ENCODE measurements around the gene MAN1C1.

The MAN1C1 gene

DNA sequence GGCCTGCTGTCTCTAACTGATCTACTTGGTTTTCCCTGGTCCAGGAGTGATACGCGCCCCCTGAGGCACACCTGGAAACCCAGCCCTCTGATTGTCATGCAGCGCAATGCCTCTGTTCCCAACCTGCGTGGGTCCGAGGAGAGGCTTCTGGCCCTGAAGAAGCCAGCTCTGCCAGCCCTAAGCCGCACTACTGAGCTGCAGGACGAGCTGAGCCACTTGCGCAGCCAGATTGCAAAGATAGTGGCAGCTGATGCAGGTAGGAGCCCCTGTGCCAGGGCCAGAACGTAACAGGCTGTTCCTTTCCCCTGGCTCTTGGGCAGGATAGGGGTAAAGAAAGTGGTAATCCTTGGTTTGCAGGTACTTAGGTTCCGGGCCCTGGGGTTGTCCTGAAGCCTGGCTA, 210.0 kb downstream of the MAN1C1 start:
- DNase-seq, result no peak

DNA sequence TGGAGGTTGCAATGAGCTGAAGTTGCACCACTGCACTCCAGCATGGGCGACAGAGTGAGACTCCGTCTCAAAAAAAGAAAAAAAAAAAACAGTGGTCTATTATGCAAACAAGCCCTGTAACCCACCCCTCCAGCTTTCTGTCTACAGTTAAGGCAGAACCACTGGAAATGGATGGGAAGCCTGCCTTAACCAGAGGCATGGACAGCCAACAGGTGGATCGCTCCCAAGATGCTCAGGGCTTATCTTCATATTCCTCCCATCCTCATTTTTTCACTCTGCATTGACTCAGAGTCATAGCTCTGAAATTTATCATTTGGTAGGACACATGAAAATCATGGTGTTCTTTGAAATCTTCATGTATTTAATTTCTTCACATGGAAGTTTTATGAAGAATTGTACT, 211.9 kb downstream of the MAN1C1 start:
- no peak for DNase-seq

DNA sequence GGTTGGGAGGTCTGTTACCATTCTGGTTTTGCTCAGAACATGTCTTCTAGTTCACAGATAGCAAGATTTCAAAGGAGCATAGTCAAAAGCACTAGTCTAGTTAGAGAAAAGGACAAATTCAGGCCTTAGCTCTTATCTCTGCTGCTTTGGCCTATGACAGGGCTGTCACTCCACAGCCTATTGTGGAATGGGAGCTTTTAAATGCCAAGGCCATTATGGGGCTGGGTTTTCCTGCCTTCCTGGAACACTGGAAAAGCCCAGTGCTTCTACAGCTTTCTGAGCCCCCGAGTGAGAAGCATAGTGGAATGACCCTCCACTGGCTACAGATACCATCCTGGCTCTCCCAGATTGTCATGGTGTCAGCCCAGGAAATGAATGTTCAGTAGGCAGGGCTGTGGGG, 212.5 kb downstream of the MAN1C1 start:
- no peak for DNase-seq

DNA sequence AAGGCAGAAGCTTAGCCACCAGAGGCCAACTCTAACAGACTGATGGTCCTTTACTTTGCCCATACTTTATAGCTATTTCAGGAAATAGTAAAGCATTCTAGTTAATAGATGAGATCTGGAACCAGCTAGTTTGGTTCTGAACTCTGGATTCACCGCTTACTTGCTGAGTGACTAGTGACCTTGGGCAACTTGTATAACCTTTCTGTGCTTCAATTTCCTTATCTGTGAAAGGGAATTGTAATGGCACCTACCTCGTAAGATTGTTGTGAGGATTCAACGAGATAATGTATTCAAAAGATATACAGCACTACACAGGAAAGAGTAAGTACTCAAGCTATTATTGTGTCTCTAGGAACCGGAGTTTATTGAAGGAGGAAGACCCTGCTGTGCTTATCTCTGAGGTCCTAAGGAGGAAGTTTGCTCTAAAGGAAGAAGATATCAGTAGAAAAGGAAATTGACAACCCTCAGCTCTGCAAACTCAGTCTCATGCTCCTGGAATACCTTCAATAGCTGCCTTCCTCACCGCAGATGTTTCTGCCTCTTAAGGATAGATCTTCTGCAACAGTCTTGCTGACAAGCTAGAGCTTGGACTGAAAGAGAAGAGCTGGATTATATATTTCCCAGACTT, 215.1 kb downstream of the MAN1C1 start:
- DNase-seq, result no peak

DNA sequence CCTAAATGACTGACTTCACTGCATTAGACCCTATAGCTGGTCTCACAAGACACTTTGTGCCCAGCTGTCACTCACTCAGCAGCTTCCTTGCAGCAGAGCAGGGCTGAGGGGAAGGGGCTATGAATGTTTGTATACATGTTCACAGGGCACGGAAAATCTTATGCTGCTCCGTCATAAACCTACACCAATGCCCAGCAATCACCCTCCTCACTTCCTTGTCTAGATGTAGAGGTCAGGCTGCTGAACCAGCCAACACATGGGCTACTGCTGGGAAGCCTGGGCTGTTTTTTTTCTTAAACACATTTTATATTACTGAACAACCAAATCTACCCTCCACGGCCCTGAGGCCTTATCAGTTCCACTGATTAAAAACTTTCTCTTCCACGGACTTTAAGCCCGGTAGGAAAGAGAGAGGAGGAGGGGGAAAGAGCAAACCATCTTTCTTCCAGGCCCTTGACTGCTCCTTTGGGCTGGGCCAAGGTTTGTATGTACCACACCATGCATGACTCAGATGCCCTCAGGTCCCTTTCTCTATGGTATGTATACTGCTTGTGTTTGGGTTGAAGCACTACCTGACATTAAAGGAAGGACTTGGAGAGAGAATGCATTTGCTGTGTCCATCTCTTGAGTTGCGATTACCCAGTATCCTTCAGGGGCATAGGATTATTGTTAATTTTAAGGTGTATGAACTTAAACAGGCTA, 215.9 kb downstream of the MAN1C1 start:
- DNase-seq, result no peak

DNA sequence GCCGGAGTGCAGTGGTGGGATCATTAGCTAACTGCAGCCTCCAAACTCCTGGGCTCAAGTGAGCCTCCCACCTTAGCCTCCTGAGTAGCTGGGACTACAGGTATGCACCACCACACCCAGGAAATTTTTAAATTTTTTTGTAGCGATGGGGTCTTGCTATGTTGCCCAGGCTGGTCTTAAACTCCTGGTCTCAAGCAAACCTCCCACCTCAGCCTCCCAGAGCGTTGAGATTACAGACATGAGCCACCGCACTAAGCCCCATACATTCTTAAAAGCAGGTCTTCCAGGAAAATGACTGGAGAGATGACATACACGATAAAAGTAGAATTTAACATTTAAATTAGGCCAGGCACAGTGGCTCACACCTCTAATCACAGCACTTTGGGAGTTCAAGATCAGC, 216.6 kb downstream of the MAN1C1 start:
- DNase-seq, result no peak

Data from kidney glomerular epithelial cell (primary cell).